Stimulated activated CD8-positive, alpha-beta memory T cell treated with anti-CD3 and anti-CD28 coated beads, Interleukin-7, amount 100 ng/mL, for 24 hours (primary cell): ENCODE data around the gene SSRP1.
"Not testable (repeated sequence)": the region's sequence is repeated elsewhere in the genome, so short reads cannot be mapped to it uniquely, and the experiment has no call there.

Experiments
- DNase-seq: peaks from one replicate; pipeline ENCODE4 v3.0.0-alpha.2; 2020; ENCODE audit warnings: low read depth

SSRP1 gene

DNA sequence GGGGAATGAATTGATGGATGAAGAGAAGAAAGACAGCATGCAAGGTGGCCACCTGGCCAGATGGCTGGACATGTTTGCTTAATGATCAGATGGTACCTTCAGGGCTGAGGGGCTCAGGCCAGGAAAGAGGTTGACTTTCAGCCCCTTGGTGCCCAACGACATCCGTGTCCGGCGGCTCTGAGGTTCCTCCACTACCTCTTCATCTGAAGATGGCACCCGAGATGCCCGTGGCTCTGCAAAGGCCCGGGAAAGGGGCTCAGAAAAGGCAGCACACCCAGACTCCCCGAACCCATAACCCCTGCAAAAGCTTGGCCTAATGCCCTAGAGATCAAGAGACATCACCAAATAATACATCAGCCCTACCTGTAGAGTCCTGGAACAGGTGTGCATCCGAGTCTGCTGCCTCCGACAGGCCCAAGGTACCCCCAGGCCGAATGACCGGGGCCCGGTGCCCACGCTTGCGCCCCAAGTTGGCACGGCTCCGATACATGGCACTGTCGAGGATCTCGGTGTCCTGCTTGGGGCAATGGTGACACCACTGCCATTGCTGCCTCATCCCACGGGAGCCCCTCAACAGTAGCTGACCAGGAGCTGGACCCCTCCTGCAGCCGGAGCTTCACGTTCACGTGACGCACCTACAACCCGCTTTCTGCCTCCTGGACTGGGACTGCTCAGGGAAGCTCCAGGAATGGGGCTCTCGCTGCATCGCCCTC is 33.8 kb downstream of the SSRP1 start:
- DNase-seq, result no peak

DNA sequence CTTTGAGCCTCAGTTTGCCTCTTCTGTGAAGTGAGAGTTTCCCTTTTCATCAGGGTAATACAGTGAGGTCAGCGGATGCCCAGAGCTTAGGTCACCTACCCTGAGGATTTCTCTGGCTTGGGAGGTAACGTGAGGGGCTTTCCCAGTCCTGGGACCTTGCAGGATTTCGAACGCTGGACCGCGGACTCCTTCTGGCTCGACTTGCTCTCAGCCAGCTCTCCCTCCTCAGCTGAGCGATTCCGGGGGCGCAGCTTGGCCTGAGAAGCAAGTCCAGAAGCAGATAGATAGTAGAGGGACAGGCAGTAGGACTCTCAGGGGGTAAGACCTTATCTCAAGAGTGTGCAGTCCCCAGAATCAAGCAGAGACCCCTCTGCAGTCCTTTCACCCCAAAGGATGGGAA is 34.9 kb downstream of the SSRP1 start:
- DNase-seq, result no peak

DNA sequence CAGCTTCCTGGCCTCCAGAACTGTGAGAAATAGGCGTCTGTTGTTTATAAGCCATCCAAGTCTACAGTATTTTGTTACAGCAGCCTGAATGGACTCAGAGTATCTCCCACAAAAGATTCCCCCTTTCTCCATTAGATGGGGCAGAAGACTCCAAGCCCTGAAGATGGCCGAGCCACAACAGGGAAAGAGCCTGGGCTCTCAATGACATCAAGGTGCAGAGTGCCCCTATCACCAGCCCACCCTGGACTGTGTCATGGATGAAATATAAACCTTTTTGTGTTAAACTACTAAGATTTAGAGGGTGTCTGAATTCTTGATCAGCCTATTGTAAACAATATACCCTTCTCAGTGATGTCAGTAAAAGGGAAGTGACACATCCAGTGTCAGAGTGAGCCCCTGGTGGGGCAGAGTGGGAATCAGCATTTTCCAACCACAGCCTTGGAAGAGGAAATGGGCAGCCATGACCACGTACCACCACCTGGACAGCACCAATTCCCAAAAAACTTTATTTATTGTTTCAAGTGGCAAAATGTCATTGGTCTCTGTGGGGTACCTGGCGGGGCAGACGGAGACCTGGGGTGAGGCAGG is 36.4 kb downstream of the SSRP1 start:
- DNase-seq, result no peak

GRCh38 chr11:57297221-57297620 is 38.5 kb downstream of the SSRP1 start:
- no peak for DNase-seq

- DNase-seq, result not testable (repeated sequence)
Measured at GRCh38 chr11:57296205-57296604, 39.5 kb downstream of the SSRP1 start.

DNA sequence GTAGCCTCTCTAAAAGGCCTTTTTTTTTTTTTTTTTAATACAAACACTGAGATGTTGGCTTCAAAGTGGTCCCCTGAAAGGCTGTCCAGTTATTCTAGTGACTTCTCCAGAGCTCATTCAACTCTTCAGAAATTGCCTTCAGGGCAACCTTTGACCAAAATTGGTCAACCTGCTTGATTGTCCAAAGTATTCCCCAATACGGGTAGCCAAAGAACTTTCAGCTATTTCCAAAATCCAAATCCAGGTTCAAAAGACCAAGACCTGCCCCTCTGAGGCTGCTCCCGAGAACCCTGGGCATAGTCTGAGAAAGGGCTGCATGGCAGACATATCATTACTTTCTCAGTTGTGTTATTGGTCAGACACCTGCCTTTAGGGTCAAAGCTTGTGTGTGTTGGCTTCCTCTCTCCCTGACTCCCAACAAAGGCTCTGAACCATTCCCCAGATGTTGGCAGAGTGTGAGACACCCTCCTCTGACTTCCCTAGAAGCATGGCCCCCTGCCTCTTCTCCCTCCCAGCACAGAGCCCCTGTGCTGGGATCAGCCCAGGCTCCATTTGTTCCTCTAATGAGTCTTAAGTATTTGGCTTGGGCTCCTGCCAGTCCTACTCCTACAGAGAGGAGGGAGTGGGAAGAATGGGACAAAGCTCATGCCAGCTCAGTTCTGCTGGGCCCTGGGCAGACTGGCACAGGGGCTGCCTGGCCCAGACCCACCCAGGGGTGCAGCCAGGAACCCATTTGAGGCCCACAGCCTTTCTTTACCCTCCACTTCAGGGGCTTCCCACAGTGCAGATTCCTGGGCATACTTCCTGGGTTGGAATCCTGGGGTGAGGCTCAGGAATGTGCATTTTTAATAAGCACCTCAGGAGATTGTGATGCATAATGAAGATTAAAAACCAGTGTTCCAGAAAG is 41.2 kb downstream of the SSRP1 start:
- no peak for DNase-seq

- DNase-seq, result no peak
Measured at GRCh38 chr11:57290288-57290687, 45.4 kb downstream of the SSRP1 start.

- no peak for DNase-seq
Measured at GRCh38 chr11:57288771-57289579, 46.7 kb downstream of the SSRP1 start.

- no peak for DNase-seq
Measured at GRCh38 chr11:57287884-57288283, 47.8 kb downstream of the SSRP1 start.

DNA sequence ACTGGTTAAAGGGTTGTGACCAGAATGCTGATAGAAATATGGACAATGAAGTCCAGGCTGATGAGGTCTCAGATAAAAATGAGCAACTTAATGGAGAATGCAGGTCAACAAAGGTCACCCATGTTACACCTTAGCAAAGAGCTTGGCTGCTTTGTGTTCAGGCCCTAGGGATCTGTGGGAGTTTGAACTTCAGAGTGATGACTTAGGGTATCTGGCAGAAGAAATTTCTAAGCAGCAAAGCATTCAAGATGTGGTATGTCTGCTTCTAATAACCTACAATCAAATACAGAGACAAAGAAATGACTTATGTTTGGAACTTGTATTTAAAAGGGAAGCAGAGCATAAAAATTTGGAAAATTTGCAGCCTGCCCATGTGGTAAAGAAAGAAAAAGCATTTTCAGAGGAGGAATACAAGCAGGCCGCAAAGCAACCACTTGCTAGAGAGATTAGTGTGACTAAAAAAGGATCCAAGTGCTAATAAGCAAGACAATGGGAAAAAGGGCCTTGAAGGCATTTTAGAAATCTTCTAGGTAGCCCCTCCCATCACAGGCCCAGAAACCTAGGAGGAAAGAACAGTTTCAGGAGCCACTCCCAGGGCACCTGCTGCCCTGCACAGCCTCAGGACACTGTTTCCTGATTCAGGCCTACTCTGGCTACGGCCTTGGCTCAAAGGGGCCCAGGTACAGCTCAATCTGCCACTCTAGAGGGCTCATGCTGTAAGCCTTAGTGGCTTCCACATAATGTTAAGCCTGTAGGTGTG is 52.3 kb downstream of the SSRP1 start:
- no peak for DNase-seq

- not testable (repeated sequence) for DNase-seq
Measured at GRCh38 chr11:57281546-57281945, 54.1 kb downstream of the SSRP1 start.

DNA sequence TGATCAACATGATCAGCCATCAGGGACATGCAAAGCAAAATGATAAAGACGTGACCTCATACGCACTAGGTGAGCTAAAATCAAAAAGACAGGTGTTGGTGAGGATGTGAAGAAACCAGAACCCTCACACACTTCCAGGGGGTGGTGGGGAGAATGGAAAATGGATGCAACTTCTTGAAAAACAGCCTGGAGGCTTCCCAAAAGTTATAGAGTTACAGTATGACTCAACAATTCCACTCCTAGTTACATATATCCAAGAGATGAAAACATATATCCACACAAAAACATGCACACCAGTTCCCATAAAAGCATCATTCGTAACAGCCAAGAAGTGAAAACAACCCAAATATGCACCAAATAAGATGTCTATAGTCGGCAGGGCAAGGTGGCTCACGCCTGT is 56.6 kb downstream of the SSRP1 start:
- no peak for DNase-seq

GRCh38 chr11:57278721-57279095 is 57.0 kb downstream of the SSRP1 start:
- no peak for DNase-seq

DNA sequence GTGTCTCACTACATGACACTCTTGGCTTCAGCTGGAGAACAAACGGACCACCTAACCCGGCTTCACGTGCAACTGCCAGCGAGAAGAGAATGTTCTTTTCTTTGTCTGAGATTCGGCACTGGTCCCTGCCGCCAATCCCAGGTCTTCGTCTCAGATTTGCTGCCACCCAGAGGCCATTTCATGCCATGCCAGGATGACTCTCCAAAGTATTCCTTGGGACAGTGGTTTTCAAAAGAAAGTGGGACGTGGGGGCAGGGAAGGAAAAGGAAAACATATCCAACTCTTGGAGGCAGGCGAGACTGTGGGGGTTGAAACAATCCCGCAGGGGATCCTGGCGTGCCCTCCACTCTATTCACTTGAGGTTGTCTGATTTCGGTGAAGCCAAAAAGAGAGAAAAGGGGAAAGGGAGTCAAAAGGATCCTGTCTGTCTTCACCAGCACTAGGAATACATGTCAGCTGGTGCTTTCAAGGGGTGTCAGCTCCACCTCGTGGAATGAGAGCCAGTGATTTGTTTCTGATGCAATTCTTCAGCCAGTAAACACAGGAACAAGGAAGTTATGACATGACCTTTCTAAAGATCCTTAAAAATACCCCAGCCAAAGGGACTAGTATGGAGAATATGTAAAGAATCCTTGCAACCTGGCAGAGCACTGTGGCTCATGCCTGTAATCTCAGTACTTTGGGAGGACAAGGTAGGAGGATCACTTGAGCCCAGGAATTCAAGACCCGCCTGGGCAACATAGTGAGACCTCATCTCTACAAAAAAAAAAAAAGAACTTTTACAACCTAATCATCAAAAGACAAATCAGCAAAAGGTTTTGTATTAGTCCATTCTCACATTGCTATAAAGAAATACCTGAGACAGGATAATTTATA is 57.6 kb downstream of the SSRP1 start:
- no peak for DNase-seq

DNA sequence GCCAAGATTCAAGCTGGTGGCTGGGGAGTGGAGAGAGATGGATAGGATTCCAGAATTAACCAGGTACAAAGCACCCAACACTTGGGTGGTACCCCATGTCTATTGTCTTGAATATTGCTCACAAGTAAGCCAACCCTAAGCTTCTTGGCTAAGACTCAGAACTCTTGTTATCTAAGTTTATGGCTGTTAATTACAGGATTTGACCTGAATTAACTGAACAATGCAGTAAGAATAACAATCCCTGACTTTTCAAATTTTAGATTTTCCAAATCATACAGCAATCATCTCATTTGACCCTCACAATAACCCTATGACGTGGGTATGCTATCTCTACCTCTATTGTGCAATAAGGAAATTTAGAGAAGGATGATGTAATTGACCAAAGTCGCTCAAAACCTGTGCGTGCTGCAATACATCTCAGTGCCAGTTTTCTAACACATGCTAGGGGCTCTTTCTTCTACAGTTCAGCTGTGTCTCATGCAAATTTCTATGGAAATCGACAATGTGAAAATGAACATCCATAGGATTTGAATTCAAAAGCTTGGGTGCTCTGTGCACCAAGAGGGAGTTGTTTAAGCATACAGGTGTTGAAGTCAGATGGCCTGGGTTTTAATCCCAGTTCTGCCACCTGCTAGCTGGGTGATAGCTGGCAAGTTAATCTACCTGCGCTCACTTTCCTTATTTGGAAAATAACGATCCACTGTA is 58.6 kb downstream of the SSRP1 start:
- DNase-seq, result no peak

DNA sequence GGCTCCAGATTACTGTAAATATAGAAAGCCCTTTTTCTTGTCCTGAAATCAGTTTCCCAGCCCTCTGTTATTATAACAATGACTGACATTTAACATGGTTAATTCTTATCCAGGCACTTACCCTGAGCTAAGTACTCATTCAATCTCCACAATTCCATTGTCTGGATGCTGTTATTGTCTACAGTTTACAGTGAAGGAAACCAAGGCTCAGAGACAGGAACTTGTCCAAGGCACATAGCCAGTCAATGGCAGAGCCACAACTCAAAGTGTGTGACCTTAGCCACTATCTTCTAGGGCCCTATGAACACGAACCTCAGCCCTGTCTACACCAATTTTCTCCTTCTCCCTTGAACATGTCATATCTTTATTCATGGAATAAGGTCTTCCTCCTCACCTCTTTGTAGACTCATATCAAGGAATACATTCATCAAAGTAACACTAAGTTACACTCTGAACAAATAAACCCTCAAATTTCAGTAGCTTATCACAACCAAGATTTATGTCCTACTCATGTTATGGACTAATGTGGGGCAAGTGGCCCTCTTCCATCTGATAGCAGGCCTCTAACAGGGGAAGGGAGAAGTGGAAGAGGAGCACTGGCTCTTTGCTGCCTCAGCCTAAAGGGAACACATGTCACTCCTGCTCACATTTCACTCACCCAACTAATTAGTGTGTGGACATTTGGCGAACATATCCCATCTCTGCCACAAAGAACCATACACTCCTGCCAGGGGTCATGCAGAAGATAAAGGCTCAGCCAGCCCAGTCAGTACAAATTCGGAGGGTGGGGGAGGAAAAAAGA is 59.3 kb downstream of the SSRP1 start:
- DNase-seq, result no peak
